K562 (cell line): ENCODE results near the gene SIGLEC9. TPM values are rescaled to one million over a fixed set of nuclear protein-coding genes. Genes with fewer than 3 reads are reported as not detected.

ENCODE experiments used
- ATAC-seq: fragments of 200-7000 bp; cut with Tn5 transposase; 3 replicates; pipeline ENCODE4 v1.9.1; 2020; ENCODE audit warnings: moderate library complexity
- BruUV-seq: library from RNA; stranded (reverse); fragments of 400-500 nt; replicated peaks from 2 replicates; lab custom pipeline; 2021; lab: Mats Ljungman, UMichigan
- CTCF ChIA-PET: fragments of 300-600 bp; formaldehyde crosslinking; extraction: SDS; loops from one replicate; lab custom pipeline; 2021; ENCODE audit warnings: low intra/inter-chr PET ratio; lab: Yijun Ruan, JAX
- POLR2A ChIA-PET: fragments of 300-600, 350-650 bp; sonication (Branson Sonifier 250); formaldehyde crosslinking; extraction: SDS; loops from one replicate; lab custom pipeline; 2021; ENCODE audit warnings: antibody characterized with exemption, inconsistent platforms; lab: Yijun Ruan, JAX
- DNase-seq, 4 experiments: peaks; one replicate each; pipeline versions ENCODE4 v3.0.0 to v3.0.0-alpha.2; 2011 to 2018; ENCODE audit warnings: low spot score in 3 of 4, mixed read lengths in 3 of 4; ENCODE audit errors: extremely low read depth in 1 of 4
- FAIRE-seq: peaks from 2 replicates; lab custom pipeline; 2011; peaks lifted over from hg19 to GRCh38; lab: Jason Lieb, UNC
- H2AFZ ChIP-seq: 2 replicates; pipeline ENCODE4 v1.6.0; 2011; ENCODE audit warnings: low read depth, low read length, control low read depth, inconsistent platforms
- H3K27ac ChIP-seq: fragments of 200-600 bp; 3 replicates; pipeline ENCODE4 v1.8.0; 2011; ENCODE audit warnings: low read depth, mild to moderate bottlenecking, control low read depth, inconsistent platforms, low read length, moderate library complexity, mixed read lengths; ENCODE audit errors: extremely low read depth
- H3K27me3 ChIP-seq, 2 experiments: fragments of 300-600 bp in 1 of 2; 2 replicates in 1 of 2; 3 replicates in 1 of 2; pipeline versions ENCODE4 v1.6.0 to v1.8.0; 2011; ENCODE audit warnings: inconsistent platforms in 2 of 2, low read length in 2 of 2, mild to moderate bottlenecking in 1 of 2, mixed read lengths in 1 of 2, moderate library complexity in 1 of 2; ENCODE audit not compliant: control insufficient read depth in 2 of 2, insufficient read depth in 2 of 2
- H3K36me3 ChIP-seq: fragments of 300-600 bp; 3 replicates; pipeline ENCODE4 v1.8.0; 2011; ENCODE audit warnings: mild to moderate bottlenecking, low read length, inconsistent platforms; ENCODE audit not compliant: control insufficient read depth, insufficient read depth
- H3K4me1 ChIP-seq, 2 experiments: fragments of 200-600 bp in 1 of 2; replicated peaks in 1 of 2; 2 replicates in 1 of 2; 3 replicates in 1 of 2; pipeline versions ENCODE4 v1.5.1 to v1.8.0; 2011; ENCODE audit warnings: inconsistent platforms in 2 of 2, low read length in 2 of 2, mild to moderate bottlenecking in 1 of 2, mixed read lengths in 1 of 2, moderate library complexity in 1 of 2; ENCODE audit not compliant: control insufficient read depth in 2 of 2, insufficient read depth in 2 of 2
- H3K4me2 ChIP-seq: 2 replicates; pipeline ENCODE4 v1.6.1; 2011; ENCODE audit warnings: low read length, control low read depth, inconsistent platforms, mixed read lengths; ENCODE audit not compliant: insufficient read depth
- H3K4me3 ChIP-seq: fragments of 200-600 bp; sonication (generic), shearing (Covaris generic); 2 replicates; pipeline ENCODE4 v1.5.1; 2016; ENCODE audit warnings: control low read depth, inconsistent platforms
- H3K79me2 ChIP-seq: fragments of 200-600 bp; 3 replicates; pipeline ENCODE4 v1.8.0; 2011; ENCODE audit warnings: low read length, inconsistent platforms; ENCODE audit not compliant: control insufficient read depth, insufficient read depth
- H3K9ac ChIP-seq, 2 experiments: 2 replicates each; pipeline versions ENCODE4 v1.6.0 to v1.6.1; 2011; ENCODE audit warnings: low read depth in 2 of 2, low read length in 2 of 2, control low read depth in 1 of 2, inconsistent platforms in 1 of 2, mild to moderate bottlenecking in 1 of 2, mixed read lengths in 1 of 2; ENCODE audit not compliant: insufficient read depth in 1 of 2
- H3K9me1 ChIP-seq: one replicate; pipeline ENCODE4 v1.6.0; 2011; ENCODE audit warnings: inconsistent platforms, mild to moderate bottlenecking, low read length, moderate library complexity; ENCODE audit not compliant: control insufficient read depth, insufficient read depth
- H3K9me3 ChIP-seq: replicated peaks from 2 replicates; pipeline ENCODE4 v1.5.1; 2011; ENCODE audit warnings: low read depth, low read length, inconsistent platforms; ENCODE audit not compliant: control insufficient read depth, insufficient read depth
- H4K20me1 ChIP-seq: replicated peaks from 2 replicates; pipeline ENCODE4 v1.6.1; 2011; ENCODE audit warnings: low read length, inconsistent platforms, mixed read lengths; ENCODE audit not compliant: control insufficient read depth, insufficient read depth
- BMI1 ChIP-seq: fragments of 150-350 bp; IDR thresholded peaks from 2 replicates; pipeline ENCODE4 v1.6.1; 2014; ENCODE audit warnings: low read length
- DACH1 ChIP-seq: fragments of 450-650 bp; IDR thresholded peaks from 2 replicates; pipeline ENCODE4 v1.6.1; 2018; ENCODE audit not compliant: partially characterized antibody
- E2F3 ChIP-seq: fragments of 250-450 bp; sonication (Bioruptor Pico); IDR thresholded peaks from 2 replicates; pipeline ENCODE4 v1.4.0; 2020; ENCODE audit warnings: mild to moderate bottlenecking
- EWSR1 ChIP-seq: fragments of 450-650 bp; IDR thresholded peaks from 2 replicates; pipeline ENCODE4 v1.6.1; 2018; ENCODE audit warnings: borderline replicate concordance, mild to moderate bottlenecking, low read depth, moderate library complexity; ENCODE audit not compliant: partially characterized antibody
- KDM4B ChIP-seq, 2 experiments: fragments of 450-650 bp in 1 of 2; sonication (generic) in 1 of 2; IDR thresholded peaks; 2 replicates each; pipeline ENCODE4 v1.6.1; 2016 to 2017; ENCODE audit warnings: borderline replicate concordance in 2 of 2, antibody characterized with exemption in 1 of 2, low read depth in 1 of 2, mild to moderate bottlenecking in 1 of 2
- PURB ChIP-seq: sonication (generic); formaldehyde crosslinking; IDR thresholded peaks from 2 replicates; pipeline ENCODE4 v1.9.0; 2021; ENCODE audit warnings: low read depth, mild to moderate bottlenecking, missing genetic modification reagents
- RAD21 ChIP-seq, 2 experiments: fragments of 250-450 bp in 1 of 2; fragments of 450-650 bp in 1 of 2; sonication (Bioruptor Pico) in 1 of 2; formaldehyde crosslinking in 1 of 2; IDR thresholded peaks in 1 of 2; conservative IDR thresholded peaks in 1 of 2; 2 replicates each; pipeline versions ENCODE4 v1.4.0 to v1.8.0; 2020 to 2022; ENCODE audit warnings: mild to moderate bottlenecking in 2 of 2, moderate library complexity in 1 of 2
- RFX5 ChIP-seq: IDR thresholded peaks from 2 replicates; pipeline ENCODE4 v1.6.1; 2011; ENCODE audit warnings: low read depth, mild to moderate bottlenecking, improper control_type of control experiment, low read length
- SAFB2 ChIP-seq: fragments of 200-400 bp; formaldehyde crosslinking; IDR thresholded peaks from 2 replicates; pipeline ENCODE4 v1.6.1; 2018; ENCODE audit warnings: borderline replicate concordance, low read length, low read depth, moderate library complexity; ENCODE audit not compliant: severe bottlenecking
- ZKSCAN8 ChIP-seq: fragments of 200-800 bp; sonication (Bioruptor generic); IDR thresholded peaks from 2 replicates; pipeline ENCODE4 v1.6.1; 2016; ENCODE audit warnings: missing genetic modification characterization, missing compliant biosample characterization
- ZNF277 ChIP-seq: fragments of 250-450 bp; sonication (Bioruptor Pico); IDR thresholded peaks from 2 replicates; pipeline ENCODE4 v1.8.0; 2022; ENCODE audit warnings: inconsistent platforms, mild to moderate bottlenecking, moderate library complexity, borderline replicate concordance
- WGBS: fragments of 100-300 bp; shearing (Covaris generic); methylation state at CpG from one replicate; pipeline ENCODE4 v1.1.6; 2016; ENCODE audit warnings: low coverage, mixed read lengths; ENCODE audit not compliant: insufficient coverage; ENCODE audit errors: missing lambda C conversion rate; 5-methylcytosine and 5-hydroxymethylcytosine counted together
- in situ Hi-C: fragments of 300-500 bp; cut with MboI; formaldehyde crosslinking; loops from 4 replicates; pipeline ENCODE4 v1.15.0; 2018; ENCODE audit warnings: inconsistent platforms, mixed read lengths
- intact Hi-C: fragments of 100-400 bp; cut with micrococcal nuclease; formaldehyde crosslinking; loops from 2 replicates; pipeline ENCODE4 v1.14.2; 2022
- polyA plus RNA-seq, 8 experiments: library from polyadenylated mRNA; depleted of rRNA in 4 of 8; stranded (reverse) in 5 of 8; unstranded in 3 of 8; fragments of >200 nt; fragmentation: Nextera tagmentation in 2 of 8; fragmentation: Illumina TruSeq in 1 of 8; extraction: Ambion mirVana in 2 of 8; extraction: Trizol in 1 of 8; gene quantifications; 2 replicates each; pipeline versions ENCODE4 v1.2.1 to v1.2.3, GENCODE V29; 2011 to 2014; ENCODE audit warnings: inconsistent platforms in 1 of 8, missing spikeins in 1 of 8
- total RNA-seq, 7 experiments: library from RNA; depleted of rRNA in 6 of 7; stranded (reverse); fragments of >200 nt in 6 of 7; fragmentation: Illumina TruSeq in 2 of 7; extraction: Trizol in 2 of 7; gene quantifications; 2 replicates each; pipeline versions ENCODE4 v1.2.1 to v1.2.3, GENCODE V29; 2011 to 2021; ENCODE audit warnings: low replicate concordance in 1 of 7

SIGLEC9 gene
- total and polyA plus RNA-seq, 9 of the 15 experiments (the other 6 are each of a cell fraction or from before 2014, with no cell fraction given): 0.09 to 0.34 (median 0.22) TPM; not detected in 4

GRCh38 chr19:51099047-51099382 is 25.7 kb upstream of the SIGLEC9 start:
- in situ Hi-C loops: loop anchor here (10.0 kb wide), 1 partner anchor 394 kb away; no protein-coding TSS in a partner anchor
- ChIA-PET CTCF (no interaction called here), POLR2A (interaction anchor here (0.6 kb wide), 1 partner anchor 307 kb away, joined by 3 read pairs; no protein-coding TSS in a partner anchor)
- H3K79me2 ChIP-seq: 0 out of 3 replicates have a peak, but pooled peaks cover 4% of the 10 kb centered on the region
- no peak overlapping the region for H3K9ac ChIP-seq
- 100% methylated on average over 3 of the region's 22 CpGs for WGBS
- BruUV-seq: no TSS peak
- intact Hi-C loops: no loop called here
- DNase-seq: no peak
- no peaks in the 10 kb centered on the region; a peak in 2 of 5 replicates for H3K27me3 ChIP-seq
- H3K27ac ChIP-seq: no peak overlapping the region
- H3K4me3 ChIP-seq: no peak overlapping the region
- H2AFZ ChIP-seq: no peak overlapping the region
- peaks cover 0 to 4% of the 10 kb centered on the region in 2 experiments; a peak in 2 of 5 replicates for H3K4me1 ChIP-seq
- H3K9me1 ChIP-seq: peaks cover 5% of the 10 kb centered on the region
- no peak for FAIRE-seq
- no peak overlapping the region for H3K4me2 ChIP-seq
- no peak for TF ChIP-seq ZKSCAN8 (CRISPR knock-in tag)
- TF ChIP-seq DACH1: no peak
- TF ChIP-seq RFX5: no peak
- no peak for TF ChIP-seq BMI1
- TF ChIP-seq PURB (CRISPR knock-in tag): no peak
- no peak for TF ChIP-seq KDM4B (IDR thresholded peaks at IDR 0.05; ENCODE audit: borderline replicate concordance in 2 of 2, low read depth in 1 of 2)
- TF ChIP-seq E2F3 (CRISPR knock-in tag): no peak
- no peak for TF ChIP-seq SAFB2
- no peak for TF ChIP-seq ZNF277 (CRISPR knock-in tag)
- TF ChIP-seq RAD21 (CRISPR knock-in tag; conservative IDR thresholded peaks at IDR 0.05 in 1 of 2, IDR thresholded peaks at IDR 0.05 in 1 of 2): no peak
- TF ChIP-seq EWSR1: no peak
- no peaks in the 10 kb centered on the region for H3K9me3 ChIP-seq
- ATAC-seq: no peak
- H4K20me1 ChIP-seq: peaks cover 8% of the 10 kb centered on the region
- peaks cover 31% of the 10 kb centered on the region; the same call in 2 of the 3 replicates for H3K36me3 ChIP-seq
